Muscle of leg (tissue), 11 donors: ENCODE data around the gene ELMO1. TPM values are rescaled to one million over a fixed set of nuclear protein-coding genes. Genes with fewer than 3 reads are reported as not detected.
A peak's percentile ranks its signal among the peaks of the same experiment; 100 is the strongest.

ENCODE experiments used
- DNase-seq: peaks from one replicate; pipeline ENCODE4 v3.0.0; 2013
- H3K27ac ChIP-seq: one replicate; pipeline ENCODE4 v1.5.1; 2013; ENCODE audit warnings: mild to moderate bottlenecking, low read length, control low read depth
- H3K27me3 ChIP-seq: one replicate; pipeline ENCODE4 v1.6.1; 2013; ENCODE audit warnings: low read length; ENCODE audit not compliant: control insufficient read depth, insufficient read depth
- H3K36me3 ChIP-seq: one replicate; pipeline ENCODE4 v1.6.1; 2013; ENCODE audit warnings: low read length; ENCODE audit not compliant: control insufficient read depth, insufficient read depth
- H3K4me1 ChIP-seq: one replicate; pipeline ENCODE4 v1.6.1; 2013; ENCODE audit warnings: low read length; ENCODE audit not compliant: control insufficient read depth, insufficient read depth
- H3K4me3 ChIP-seq: one replicate; pipeline ENCODE4 v1.5.1; 2013; ENCODE audit warnings: low read length, control low read depth
- H3K9me3 ChIP-seq: replicated peaks from 2 replicates; pipeline ENCODE4 v1.6.1; 2013; ENCODE audit warnings: low read depth, low read length; ENCODE audit not compliant: control insufficient read depth
- WGBS: methylation state at CpG from one replicate; pipeline ENCODE4 v1.1.5; 2013; ENCODE audit warnings: missing lambda C conversion rate; ENCODE audit not compliant: insufficient coverage; 5-methylcytosine and 5-hydroxymethylcytosine counted together
- polyA plus RNA-seq, 8 donors: library from polyadenylated mRNA; unstranded; fragments of 120-200 nt; gene quantifications; one replicate each; pipeline versions ENCODE4 v1.2.1 to v1.2.3, GENCODE V29; 2013; ENCODE audit warnings: inconsistent platforms in 1 of 8, low replicate concordance in 1 of 8; ENCODE audit not compliant: insufficient read length in 8 of 8, insufficient read depth in 1 of 8
- total RNA-seq: library from RNA; stranded (reverse); fragments of 120-200 nt; gene quantifications from one replicate; pipeline ENCODE4 v1.2.4, GENCODE V29; 2013

ELMO1 gene
- total and polyA plus RNA-seq, 9 donors, result 20.3 to 40.7 (median 25.0) TPM

DNA sequence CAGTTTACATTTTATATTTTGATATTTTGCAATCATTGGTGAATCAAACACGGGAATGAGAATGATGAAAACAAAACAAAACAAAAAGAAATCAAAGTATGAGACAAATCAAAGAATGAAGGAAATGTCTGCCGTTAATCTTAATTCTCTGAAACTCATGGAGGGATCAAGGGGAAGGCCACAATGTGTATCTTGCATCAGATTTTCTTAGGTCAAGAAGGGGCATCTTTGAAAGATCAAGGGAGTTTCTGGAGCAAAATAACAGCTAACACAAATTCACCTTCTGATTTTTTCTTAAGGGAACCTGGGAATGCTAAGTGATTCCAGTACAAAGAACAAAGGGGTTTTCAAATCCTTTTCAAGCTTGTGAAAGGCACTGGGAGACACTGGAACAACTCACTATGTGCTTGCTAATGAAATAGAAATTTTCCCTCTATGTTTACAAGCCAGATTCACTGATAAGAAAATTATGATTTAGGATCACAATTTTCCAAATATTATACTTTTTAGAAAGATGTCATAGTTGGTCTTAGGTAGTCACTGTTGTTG lies 402.1 kb downstream of the ELMO1 start:
- Histone ChIP-seq H3K4me3 (no peak overlapping the region), H3K4me1 (no peaks in the 10 kb centered on the region), H3K9me3 (no peaks in the 10 kb centered on the region), H3K27me3 (no peaks in the 10 kb centered on the region), H3K27ac (no peak overlapping the region), H3K36me3 (no peaks in the 10 kb centered on the region)
- WGBS, result 100% methylated on average over 1 of the region's 2 CpGs
- DNase-seq, result no peak

DNA sequence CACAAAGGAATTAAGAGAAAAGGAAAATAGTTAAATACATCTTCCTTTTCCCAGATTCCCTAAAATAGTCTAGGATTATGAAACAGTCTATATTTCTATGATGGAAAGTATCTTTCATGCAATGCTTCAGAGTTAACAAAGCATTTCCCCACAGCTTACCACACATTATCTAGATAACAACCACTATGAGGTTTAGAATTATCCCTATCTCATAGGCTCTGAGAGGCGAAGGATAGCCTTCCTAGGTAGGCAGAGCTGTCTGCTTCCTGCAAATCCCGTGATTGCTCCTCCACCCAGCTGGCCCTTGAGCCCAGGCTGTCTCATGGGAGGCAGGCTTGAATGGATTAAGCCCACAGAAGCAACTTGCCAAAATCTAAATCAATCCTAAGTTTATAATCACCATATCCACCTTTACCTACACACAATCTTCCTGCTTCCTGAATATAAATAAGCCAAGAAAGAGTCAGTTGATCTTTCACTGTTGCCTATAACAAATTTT lies 402.9 kb downstream of the ELMO1 start:
- no peak for DNase-seq
- Histone ChIP-seq H3K36me3 (no peaks in the 10 kb centered on the region), H3K27ac (no peak overlapping the region), H3K4me1 (no peaks in the 10 kb centered on the region), H3K4me3 (no peak overlapping the region), H3K27me3 (no peaks in the 10 kb centered on the region), H3K9me3 (no peaks in the 10 kb centered on the region)
- WGBS, result 100% methylated on average over 1 of the region's 2 CpGs

DNA sequence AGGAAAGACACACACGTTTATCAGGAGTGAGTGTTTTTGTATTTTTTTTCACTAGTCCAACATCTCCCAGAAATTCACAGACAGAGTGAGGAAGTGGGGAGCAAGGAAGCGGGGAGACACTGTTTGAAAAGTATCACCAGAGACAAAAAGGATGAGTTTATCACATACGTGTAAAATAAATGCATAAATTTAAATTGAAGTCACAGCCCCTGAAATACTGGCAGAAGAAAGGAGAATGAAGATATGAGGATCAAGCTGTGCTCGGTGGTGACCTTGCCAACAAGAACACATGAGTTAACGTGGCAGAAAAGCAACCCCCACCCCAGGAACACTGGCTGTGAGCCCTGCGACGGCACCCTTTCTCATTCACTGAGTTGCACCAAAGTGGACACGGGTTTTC lies 407.2 kb downstream of the ELMO1 start:
- H3K4me1 ChIP-seq, result peaks cover 3% of the 10 kb centered on the region
- H3K27me3 ChIP-seq, result no peaks in the 10 kb centered on the region
- no peaks in the 10 kb centered on the region for H3K36me3 ChIP-seq
- H3K4me3 ChIP-seq, result no peak overlapping the region
- no peak overlapping the region for H3K27ac ChIP-seq
- H3K9me3 ChIP-seq, result peaks cover 10% of the 10 kb centered on the region
- DNase-seq, result no peak
- 79% methylated on average over 4 of the region's 8 CpGs for WGBS

DNA sequence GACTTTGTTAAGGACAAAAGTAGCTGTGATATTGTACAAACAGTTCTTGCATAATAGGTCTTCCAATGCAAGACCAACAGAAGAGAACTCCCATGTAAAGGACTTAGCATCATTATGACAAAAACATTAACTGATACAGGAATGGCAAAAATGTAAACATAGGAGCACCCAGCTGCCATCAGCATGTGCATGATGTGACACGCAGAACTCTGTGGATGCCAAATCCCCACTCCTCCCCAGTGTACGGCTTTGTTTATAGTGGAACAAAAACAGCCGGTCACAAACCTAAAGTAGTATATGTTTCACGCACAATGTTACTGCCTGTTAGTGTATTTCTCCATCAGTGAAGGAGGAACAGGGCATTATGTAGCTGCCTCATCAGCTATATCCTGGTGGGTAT lies 408.3 kb downstream of the ELMO1 start:
- Histone ChIP-seq H3K4me3 (no peak overlapping the region), H3K36me3 (no peaks in the 10 kb centered on the region), H3K27me3 (no peaks in the 10 kb centered on the region), H3K9me3 (peaks cover 10% of the 10 kb centered on the region), H3K4me1 (peaks cover 3% of the 10 kb centered on the region), H3K27ac (no peak overlapping the region)
- WGBS, result 63% methylated on average over 2 of the region's 4 CpGs
- peak; percentile 14 for DNase-seq

DNA sequence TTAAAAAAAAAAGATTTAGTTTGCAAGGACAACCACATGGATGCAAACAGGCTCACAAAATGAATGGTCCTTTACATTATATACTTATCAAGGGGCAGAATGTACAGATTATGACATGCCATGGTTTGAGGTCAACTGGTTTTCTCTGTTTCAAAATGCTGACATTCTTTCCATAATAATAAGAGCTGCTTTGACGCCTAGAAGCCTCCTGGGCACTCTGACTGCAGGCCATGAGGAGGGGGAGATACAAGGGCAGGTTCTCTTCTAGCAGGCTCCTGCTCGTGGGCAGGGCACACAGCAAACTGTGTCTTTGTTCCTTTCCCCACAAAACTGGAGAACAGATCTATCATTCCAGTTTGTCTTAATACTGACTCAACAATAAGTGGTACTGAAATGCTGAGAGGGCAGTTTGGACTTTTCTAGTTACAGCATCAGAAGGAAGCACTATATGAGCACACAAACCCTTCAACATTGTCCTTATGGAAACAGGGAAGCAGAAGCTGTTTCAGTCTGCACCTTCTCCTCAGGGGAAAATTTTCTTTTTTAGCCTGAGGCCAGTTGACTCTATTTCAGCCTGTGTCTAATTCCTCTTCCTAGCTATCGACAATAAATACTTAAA lies 409.4 kb downstream of the ELMO1 start:
- Histone ChIP-seq H3K4me3 (no peak overlapping the region), H3K27ac (no peak overlapping the region), H3K27me3 (no peaks in the 10 kb centered on the region), H3K36me3 (no peaks in the 10 kb centered on the region), H3K9me3 (peaks cover 10% of the 10 kb centered on the region), H3K4me1 (peaks cover 3% of the 10 kb centered on the region)
- no CpG with 5 or more reads among the region's 3 CpGs for WGBS
- peak; percentile 32 for DNase-seq

DNA sequence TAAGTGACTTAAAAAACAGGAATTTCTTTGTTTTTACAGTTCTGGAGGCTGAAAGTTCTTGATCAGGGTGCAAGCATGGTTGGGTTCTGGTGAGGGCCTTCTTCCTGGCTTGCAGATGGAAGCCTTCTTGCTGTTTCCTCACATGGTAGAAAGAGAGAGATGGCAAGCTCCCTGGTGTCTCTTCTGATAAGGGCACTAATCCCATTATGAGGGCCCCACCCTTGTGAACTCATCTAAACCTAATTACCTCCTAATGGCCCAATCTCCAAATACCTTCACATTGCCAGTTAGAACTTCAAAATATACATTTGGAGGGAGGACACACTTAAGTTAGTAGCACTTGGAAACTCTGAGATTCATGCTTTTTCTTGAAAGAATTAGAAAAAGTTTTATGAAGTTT lies 410.0 kb downstream of the ELMO1 start:
- H3K4me3 ChIP-seq, result no peak overlapping the region

DNA sequence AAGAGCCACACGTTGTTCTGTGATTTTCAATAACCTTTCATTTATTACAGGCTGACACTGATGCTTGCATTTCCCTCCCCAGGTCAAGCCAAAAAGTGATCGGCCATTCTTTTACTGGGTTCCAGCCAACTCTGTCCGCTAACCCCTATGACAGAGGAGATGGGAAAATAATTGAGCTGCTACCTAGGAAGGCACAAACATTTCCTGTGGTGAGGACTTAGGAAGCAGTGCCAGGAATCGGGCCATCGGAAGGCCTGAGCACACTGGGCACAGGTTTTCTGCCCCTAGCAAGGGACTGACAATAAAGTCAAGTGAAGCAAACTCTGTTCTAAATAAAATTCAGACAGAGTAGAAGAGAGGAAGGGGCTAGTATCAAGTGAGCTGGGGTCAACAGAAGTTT lies 411.4 kb downstream of the ELMO1 start:
- H3K9me3 ChIP-seq, result peaks cover 10% of the 10 kb centered on the region
- peaks cover 7% of the 10 kb centered on the region for H3K4me1 ChIP-seq
- WGBS, result 67% methylated on average over 1 of the region's 5 CpGs
- H3K27me3 ChIP-seq, result no peaks in the 10 kb centered on the region
- H3K4me3 ChIP-seq, result no peak overlapping the region
- H3K36me3 ChIP-seq, result no peaks in the 10 kb centered on the region
- H3K27ac ChIP-seq, result no peak overlapping the region
- no peak for DNase-seq

More for the DNA sequence above, 410.0 kb downstream of the ELMO1 start:
- H3K4me1 ChIP-seq, result peaks cover 3% of the 10 kb centered on the region
- peaks cover 10% of the 10 kb centered on the region for H3K9me3 ChIP-seq
- H3K27ac ChIP-seq, result no peak overlapping the region
- H3K27me3 ChIP-seq, result no peaks in the 10 kb centered on the region
- no peak for DNase-seq
- no peaks in the 10 kb centered on the region for H3K36me3 ChIP-seq

DNA sequence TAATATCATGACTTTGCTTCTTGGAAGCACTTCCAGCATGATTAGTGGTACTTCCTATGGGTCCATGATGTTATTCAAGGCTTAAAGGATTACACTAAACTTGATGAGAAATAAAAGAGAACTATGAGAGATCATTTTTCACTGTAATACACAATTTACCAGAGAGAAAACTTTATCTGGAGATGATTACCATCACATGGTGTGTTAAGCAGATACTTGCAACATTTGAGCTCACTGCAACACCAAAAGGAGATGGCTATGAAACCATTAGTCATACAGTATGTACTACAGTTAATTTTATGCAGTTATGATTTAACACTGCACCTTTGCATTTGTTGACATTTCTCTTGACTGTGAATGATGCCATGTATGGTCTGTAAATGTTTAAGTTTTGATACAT lies 413.0 kb downstream of the ELMO1 start:
- Histone ChIP-seq H3K9me3 (peaks cover 10% of the 10 kb centered on the region), H3K4me3 (no peak overlapping the region), H3K27me3 (no peaks in the 10 kb centered on the region), H3K36me3 (no peaks in the 10 kb centered on the region), H3K4me1 (peaks cover 18% of the 10 kb centered on the region), H3K27ac (no peak overlapping the region)
- no peak for DNase-seq

DNA sequence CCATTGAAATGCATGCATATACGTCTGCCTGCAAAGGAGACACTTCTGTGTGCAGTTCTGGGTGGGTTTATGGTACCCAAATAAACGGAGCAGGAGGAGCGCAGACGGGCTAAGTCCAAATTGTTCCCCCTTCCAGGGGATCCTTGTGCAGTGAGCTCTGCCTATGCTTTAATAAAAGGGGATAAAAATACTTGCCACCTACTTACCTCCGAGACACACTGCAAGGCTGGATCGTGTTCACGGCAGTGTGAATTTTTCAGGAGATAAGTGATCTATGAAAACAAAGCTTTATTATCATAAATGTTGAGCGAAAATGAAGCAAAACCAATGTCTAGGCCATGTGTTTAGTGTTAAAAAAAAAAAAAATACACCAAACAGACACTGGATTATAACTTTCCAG lies 415.5 kb downstream of the ELMO1 start:
- Histone ChIP-seq H3K27ac (no peak overlapping the region), H3K4me3 (no peak overlapping the region), H3K9me3 (peaks cover 2% of the 10 kb centered on the region), H3K27me3 (no peaks in the 10 kb centered on the region), H3K4me1 (peaks cover 16% of the 10 kb centered on the region), H3K36me3 (no peaks in the 10 kb centered on the region)
- WGBS, result 78% methylated on average over 3 of the region's 8 CpGs
- DNase-seq, result no peak

DNA sequence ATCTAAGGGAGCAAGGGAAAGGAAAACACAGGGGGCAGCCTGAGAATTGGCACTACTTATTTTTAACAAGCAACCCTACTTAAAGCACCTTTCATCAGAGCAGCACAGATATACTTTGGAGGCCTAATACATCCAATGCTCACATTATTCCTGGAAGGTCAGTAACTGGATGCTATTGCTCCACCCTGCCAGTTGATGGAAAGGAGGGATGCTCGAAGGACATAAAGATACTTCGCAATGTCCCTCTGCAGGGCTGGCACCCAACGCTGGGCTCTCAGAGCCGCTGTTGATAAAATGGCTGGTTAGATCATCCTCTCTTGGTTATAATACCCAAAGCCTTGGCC lies 416.4 kb downstream of the ELMO1 start:
- WGBS, result 80% methylated on average over 1 of the region's 4 CpGs
- Histone ChIP-seq H3K27ac (peak overlapping the region; percentile 50), H3K4me1 (peaks cover 16% of the 10 kb centered on the region), H3K27me3 (no peaks in the 10 kb centered on the region), H3K4me3 (no peak overlapping the region), H3K36me3 (no peaks in the 10 kb centered on the region), H3K9me3 (no peaks in the 10 kb centered on the region)
- no peak for DNase-seq
